Measurements from ENCODE around the gene XRCC3. TPM values are rescaled to one million over a fixed set of nuclear protein-coding genes. Genes with fewer than 3 reads are reported as not detected.

The XRCC3 gene
- total RNA-seq, 1 experiment from 2014 or later: 46.7 TPM

GRCh38 chr14:103699901-103700752, 15.1 kb downstream of the XRCC3 start:
- no peaks in the 10 kb centered on the region for H3K9me3 Mint-ChIP-seq
- no peak overlapping the region for H3K27ac Mint-ChIP-seq
- DNase-seq (ENCODE audit: low spot score) (no peak), ATAC-seq (no peak)
- H3K4me1 Mint-ChIP-seq: peaks cover 16% of the 10 kb centered on the region
- H3K27me3 Mint-ChIP-seq (ENCODE audit: low read depth): no peaks in the 10 kb centered on the region; the same call in 1 of the 2 replicates
- TF ChIP-seq, protein P1, sequence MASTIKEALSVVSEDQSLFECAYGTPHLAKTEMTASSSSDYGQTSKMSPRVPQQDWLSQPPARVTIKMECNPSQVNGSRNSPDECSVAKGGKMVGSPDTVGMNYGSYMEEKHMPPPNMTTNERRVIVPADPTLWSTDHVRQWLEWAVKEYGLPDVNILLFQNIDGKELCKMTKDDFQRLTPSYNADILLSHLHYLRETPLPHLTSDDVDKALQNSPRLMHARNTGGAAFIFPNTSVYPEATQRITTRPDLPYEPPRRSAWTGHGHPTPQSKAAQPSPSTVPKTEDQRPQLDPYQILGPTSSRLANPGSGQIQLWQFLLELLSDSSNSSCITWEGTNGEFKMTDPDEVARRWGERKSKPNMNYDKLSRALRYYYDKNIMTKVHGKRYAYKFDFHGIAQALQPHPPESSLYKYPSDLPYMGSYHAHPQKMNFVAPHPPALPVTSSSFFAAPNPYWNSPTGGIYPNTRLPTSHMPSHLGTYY (CRISPR knock-in tag; IDR thresholded peaks at IDR 0.05): no peak
- no peak for TF ChIP-seq ZNF423 (CRISPR knock-in tag; IDR thresholded peaks at IDR 0.05)
- TF ChIP-seq SOX15 (CRISPR knock-in tag; IDR thresholded peaks at IDR 0.05): no peak
- TF ChIP-seq AFF4 (CRISPR knock-in tag; IDR thresholded peaks at IDR 0.05; ENCODE audit: borderline replicate concordance): no peak
- no peak for TF ChIP-seq ETV6 (CRISPR knock-in tag; IDR thresholded peaks at IDR 0.05)
- no peak for TF ChIP-seq PRRX2 (CRISPR knock-in tag; IDR thresholded peaks at IDR 0.05)
- no peak for TF ChIP-seq MLX (CRISPR knock-in tag; IDR thresholded peaks at IDR 0.05)
- no peak for TF ChIP-seq NR3C1 (CRISPR knock-in tag; conservative IDR thresholded peaks at IDR 0.05; ENCODE audit: low read depth)
- no peak for TF ChIP-seq TEAD4 (CRISPR knock-in tag; IDR thresholded peaks at IDR 0.05)
- no peak for TF ChIP-seq ZNF396 (CRISPR knock-in tag; IDR thresholded peaks at IDR 0.05; ENCODE audit: borderline replicate concordance)
- TF ChIP-seq, protein P2, sequence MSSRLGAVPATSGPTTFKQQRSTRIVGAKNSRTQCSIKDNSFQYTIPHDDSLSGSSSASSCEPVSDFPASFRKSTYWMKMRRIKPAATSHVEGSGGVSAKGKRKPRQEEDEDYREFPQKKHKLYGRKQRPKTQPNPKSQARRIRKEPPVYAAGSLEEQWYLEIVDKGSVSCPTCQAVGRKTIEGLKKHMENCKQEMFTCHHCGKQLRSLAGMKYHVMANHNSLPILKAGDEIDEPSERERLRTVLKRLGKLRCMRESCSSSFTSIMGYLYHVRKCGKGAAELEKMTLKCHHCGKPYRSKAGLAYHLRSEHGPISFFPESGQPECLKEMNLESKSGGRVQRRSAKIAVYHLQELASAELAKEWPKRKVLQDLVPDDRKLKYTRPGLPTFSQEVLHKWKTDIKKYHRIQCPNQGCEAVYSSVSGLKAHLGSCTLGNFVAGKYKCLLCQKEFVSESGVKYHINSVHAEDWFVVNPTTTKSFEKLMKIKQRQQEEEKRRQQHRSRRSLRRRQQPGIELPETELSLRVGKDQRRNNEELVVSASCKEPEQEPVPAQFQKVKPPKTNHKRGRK (CRISPR knock-in tag; IDR thresholded peaks at IDR 0.05; ENCODE audit: borderline replicate concordance): no peak
- TF ChIP-seq, protein P3, sequence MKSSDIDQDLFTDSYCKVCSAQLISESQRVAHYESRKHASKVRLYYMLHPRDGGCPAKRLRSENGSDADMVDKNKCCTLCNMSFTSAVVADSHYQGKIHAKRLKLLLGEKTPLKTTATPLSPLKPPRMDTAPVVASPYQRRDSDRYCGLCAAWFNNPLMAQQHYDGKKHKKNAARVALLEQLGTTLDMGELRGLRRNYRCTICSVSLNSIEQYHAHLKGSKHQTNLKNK (CRISPR knock-in tag; IDR thresholded peaks at IDR 0.05): no peak
- no peak overlapping the region for H3K4me3 Mint-ChIP-seq
- H3K36me3 Mint-ChIP-seq: peaks cover 22% of the 10 kb centered on the region
- ChIA-PET POLR2A (interaction anchor here (1.5 kb wide), 1 partner anchor 15 kb away, joined by 3 read pairs; the partner anchor contains the start of genes XRCC3 and ZFYVE21), CTCF (interaction anchor here (0.5 to 1.4 kb wide), 3 partner anchors 20 to 182 kb away, joined by 3 read pairs; no protein-coding TSS in a partner anchor)

DNA sequence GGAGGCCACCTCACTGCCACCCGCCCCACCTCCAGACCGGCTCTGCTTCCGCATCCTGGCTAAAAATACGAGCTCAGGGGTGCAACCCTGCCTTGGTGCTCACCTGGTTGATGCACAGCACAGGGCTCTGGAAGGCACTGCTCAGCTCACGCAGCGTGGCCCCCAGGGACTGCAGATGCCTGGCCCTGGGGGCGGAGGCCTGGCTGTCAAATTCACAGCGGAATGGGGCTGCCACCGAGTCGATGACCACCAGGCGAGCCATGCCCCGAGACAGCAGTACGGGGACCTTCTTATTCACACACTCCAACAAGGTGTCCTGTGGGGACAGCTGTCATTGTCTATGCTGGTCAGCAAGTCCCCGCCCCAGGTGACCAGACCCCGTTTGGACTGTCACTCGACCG, 16.0 kb downstream of the XRCC3 start:
- H3K36me3 Mint-ChIP-seq: peaks cover 18% of the 10 kb centered on the region
- ChIA-PET CTCF (no interaction called here), POLR2A (no interaction called here)
- no peak overlapping the region for H3K27ac Mint-ChIP-seq
- H3K4me3 Mint-ChIP-seq: no peak overlapping the region
- ATAC-seq (no peak), DNase-seq (ENCODE audit: low spot score) (no peak)
- no peaks in the 10 kb centered on the region; the same call in 1 of the 2 replicates for H3K27me3 Mint-ChIP-seq (ENCODE audit: low read depth)
- peaks cover 16% of the 10 kb centered on the region for H3K4me1 Mint-ChIP-seq
- no peaks in the 10 kb centered on the region for H3K9me3 Mint-ChIP-seq
- no peak for TF ChIP-seq ZNF317 (CRISPR knock-in tag; IDR thresholded peaks at IDR 0.05; ENCODE audit: borderline replicate concordance, low read depth)
- TF ChIP-seq TEAD1 (CRISPR knock-in tag; IDR thresholded peaks at IDR 0.05): no peak
- TF ChIP-seq ATF3 (CRISPR knock-in tag; conservative IDR thresholded peaks at IDR 0.05): no peak
- TF ChIP-seq ZBTB43 (CRISPR knock-in tag; IDR thresholded peaks at IDR 0.05): no peak
- no peak for TF ChIP-seq SMAD3 (CRISPR knock-in tag; IDR thresholded peaks at IDR 0.05; ENCODE audit: borderline replicate concordance)
- TF ChIP-seq FOXJ3 (CRISPR knock-in tag; IDR thresholded peaks at IDR 0.05; ENCODE audit: borderline replicate concordance): no peak
- TF ChIP-seq STAT6 (CRISPR knock-in tag; conservative IDR thresholded peaks at IDR 0.05; ENCODE audit: low read depth): no peak
- no peak for TF ChIP-seq ESRRA (CRISPR knock-in tag; IDR thresholded peaks at IDR 0.05; ENCODE audit: borderline replicate concordance)
- no peak for TF ChIP-seq ZNF423 (CRISPR knock-in tag; IDR thresholded peaks at IDR 0.05)
- TF ChIP-seq HMGA2 (CRISPR knock-in tag; IDR thresholded peaks at IDR 0.05): no peak
- TF ChIP-seq GABPB1 (CRISPR knock-in tag; IDR thresholded peaks at IDR 0.05): no peak

Measured in WTC11 (cell line).